Uterus (tissue), 4 donors: ENCODE results near the gene FOXF2. TPM values are rescaled to one million over a fixed set of nuclear protein-coding genes. Genes with fewer than 3 reads are reported as not detected.

Experiments used
- DNase-seq, 2 donors: peaks; one replicate each; pipeline ENCODE4 v3.0.0-alpha.2; 2019 to 2020
- H3K27ac ChIP-seq, 2 donors: fragments of 200-600 bp; sonication (generic); 1 replicate in 1 of 2; 2 replicates in 1 of 2; pipeline ENCODE4 v1.5.1; 2016 to 2018
- H3K27me3 ChIP-seq, 2 donors: fragments of 200-600 bp; sonication (generic); one replicate each; pipeline ENCODE4 v1.5.1; 2018 to 2019; ENCODE audit warnings: control low read depth in 1 of 2
- H3K36me3 ChIP-seq, 2 donors: fragments of 200-600 bp; sonication (generic); one replicate each; pipeline ENCODE4 v1.5.1; 2019; ENCODE audit warnings: control low read depth in 1 of 2
- H3K4me1 ChIP-seq, 2 donors: fragments of 200-600 bp; sonication (generic); one replicate each; pipeline ENCODE4 v1.5.1; 2018 to 2019; ENCODE audit warnings: control low read depth in 1 of 2
- H3K4me3 ChIP-seq, 2 donors: fragments of 200-600 bp; sonication (generic); 1 replicate in 1 of 2; 2 replicates in 1 of 2; pipeline ENCODE4 v1.5.1; 2018 to 2019; ENCODE audit warnings: mild to moderate bottlenecking in 1 of 2
- H3K9me3 ChIP-seq, 2 donors: fragments of 200-600 bp; sonication (generic); one replicate each; pipeline ENCODE4 v1.5.1; 2019; ENCODE audit warnings: control low read depth in 1 of 2
- CTCF ChIP-seq, 4 experiments: fragments of 200-600 bp in 2 of 4; fragments of 450-650 bp in 2 of 4; sonication (generic) in 2 of 4; IDR thresholded peaks; one replicate each; pipeline ENCODE4 v1.5.1; 2016 to 2019; ENCODE audit warnings: antibody characterized with exemption in 4 of 4, mild to moderate bottlenecking in 2 of 4, moderate library complexity in 1 of 4
- POLR2A ChIP-seq, 2 donors: fragments of 450-650 bp; IDR thresholded peaks; one replicate each; pipeline ENCODE4 v1.6.1; 2016; ENCODE audit warnings: antibody characterized with exemption in 2 of 2, mild to moderate bottlenecking in 1 of 2, moderate library complexity in 1 of 2
- intact Hi-C: fragments of 100-400 bp; cut with DNase I; formaldehyde crosslinking; loops from one replicate; pipeline ENCODE4 v1.15.1; 2023; ENCODE audit warnings: low total_unique reads
- total RNA-seq, 4 donors: library from RNA; depleted of rRNA in 3 of 4; stranded (reverse); fragments of >200 nt in 3 of 4; gene quantifications; one replicate each; pipeline versions ENCODE4 v1.1.0 to v1.2.4, GENCODE V29; 2014 to 2023
- donor health status: DM: yes; HTN: yes; CAD: no.

The FOXF2 gene
- total RNA-seq, 4 donors from 2014 or later = not detected

GRCh38 chr6:1399085-1399780 is 9.9 kb downstream of the FOXF2 start:
- Histone ChIP-seq H3K4me3 (no peak overlapping the region), H3K9me3 (no peaks in the 10 kb centered on the region), H3K27ac (no peak overlapping the region), H3K27me3 (peaks cover 0 to 45% of the 10 kb centered on the region in 2 donors), H3K36me3 (no peaks in the 10 kb centered on the region), H3K4me1 (no peaks in the 10 kb centered on the region)
- no peak for TF ChIP-seq POLR2A (IDR thresholded peaks at IDR 0.05)
- no peak for TF ChIP-seq CTCF (IDR thresholded peaks at IDR 0.05)
- intact Hi-C loops = no loop called here
- no peak for DNase-seq

- DNase-seq = no peak
- H3K36me3 ChIP-seq = no peaks in the 10 kb centered on the region
- H3K27ac ChIP-seq = no peak overlapping the region
- no peaks in the 10 kb centered on the region for H3K9me3 ChIP-seq
- H3K4me1 ChIP-seq = no peaks in the 10 kb centered on the region
- no peak for TF ChIP-seq POLR2A (IDR thresholded peaks at IDR 0.05)
- TF ChIP-seq CTCF (IDR thresholded peaks at IDR 0.05) = no peak
- intact Hi-C loops = no loop called here
- H3K27me3 ChIP-seq = peaks cover 0 to 34% of the 10 kb centered on the region in 2 donors
- no peak overlapping the region for H3K4me3 ChIP-seq
Observed at GRCh38 chr6:1400126-1400850, 10.9 kb downstream of the FOXF2 start.

GRCh38 chr6:1402369-1402768 is 13.0 kb downstream of the FOXF2 start:
- Histone ChIP-seq H3K27ac (no peak overlapping the region), H3K9me3 (no peaks in the 10 kb centered on the region), H3K27me3 (peaks cover 0 to 15% of the 10 kb centered on the region in 2 donors), H3K4me3 (no peak overlapping the region), H3K4me1 (no peaks in the 10 kb centered on the region), H3K36me3 (no peaks in the 10 kb centered on the region)
- intact Hi-C loops = no loop called here
- no peak for DNase-seq
- TF ChIP-seq POLR2A (IDR thresholded peaks at IDR 0.05) (no peak), CTCF (IDR thresholded peaks at IDR 0.05) (no peak)

- DNase-seq = no peak
- Histone ChIP-seq H3K4me3 (no peak overlapping the region), H3K27ac (no peak overlapping the region), H3K9me3 (no peaks in the 10 kb centered on the region), H3K36me3 (no peaks in the 10 kb centered on the region), H3K27me3 (peaks cover 0 to 10% of the 10 kb centered on the region in 2 donors), H3K4me1 (no peaks in the 10 kb centered on the region)
- no peak for TF ChIP-seq POLR2A (IDR thresholded peaks at IDR 0.05)
- TF ChIP-seq CTCF (IDR thresholded peaks at IDR 0.05) = no peak
- intact Hi-C loops = no loop called here
Observed at GRCh38 chr6:1402868-1403267, 13.5 kb downstream of the FOXF2 start.
